ENCODE measurements around the gene INSR.

INSR gene

GRCh38 chr19:7258041-7258839 is 36.0 kb downstream of the INSR start:
- Histone ChIP-seq H3K27me3 (ENCODE audit: insufficient read depth, poor library complexity, severe bottlenecking) (no peaks in the 10 kb centered on the region), H3K4me3 (replicated peaks; ENCODE audit: insufficient read depth, low read length) (no peak overlapping the region), H3K27ac (replicated peaks) (no peak overlapping the region)
- no peak for DNase-seq (ENCODE audit: low read depth in 1 of 2, low spot score in 1 of 2)
- TF ChIP-seq SPI1 (IDR thresholded peaks at IDR 0.05; ENCODE audit: borderline replicate concordance, low read depth) (no peak), CTCF (IDR thresholded peaks at IDR 0.05; ENCODE audit: insufficient read depth, low read length) (no peak), GABPA (IDR thresholded peaks at IDR 0.05; ENCODE audit: low read depth) (no peak), REST (IDR thresholded peaks at IDR 0.05; ENCODE audit: insufficient replicate concordance, low read depth) (no peak), POLR2AphosphoS5 (IDR thresholded peaks at IDR 0.05; ENCODE audit: low read depth) (no peak)

GRCh38 chr19:7257148-7258040 is 36.8 kb downstream of the INSR start:
- Histone ChIP-seq H3K27me3 (ENCODE audit: insufficient read depth, poor library complexity, severe bottlenecking) (no peaks in the 10 kb centered on the region), H3K27ac (replicated peaks) (no peak overlapping the region), H3K4me3 (replicated peaks; ENCODE audit: insufficient read depth, low read length) (no peak overlapping the region)
- no peak for TF ChIP-seq REST (IDR thresholded peaks at IDR 0.05; ENCODE audit: insufficient replicate concordance, low read depth)
- TF ChIP-seq GABPA (IDR thresholded peaks at IDR 0.05; ENCODE audit: low read depth) = no peak
- no peak for TF ChIP-seq SPI1 (IDR thresholded peaks at IDR 0.05; ENCODE audit: borderline replicate concordance, low read depth)
- TF ChIP-seq POLR2AphosphoS5 (IDR thresholded peaks at IDR 0.05; ENCODE audit: low read depth) = no peak
- no peak for TF ChIP-seq CTCF (IDR thresholded peaks at IDR 0.05; ENCODE audit: insufficient read depth, low read length)
- DNase-seq (ENCODE audit: low read depth in 1 of 2, low spot score in 1 of 2) = peak in 1 of 2 experiments; percentile 50

- Histone ChIP-seq H3K27ac (replicated peaks) (no peak overlapping the region), H3K27me3 (ENCODE audit: insufficient read depth, poor library complexity, severe bottlenecking) (no peaks in the 10 kb centered on the region), H3K4me3 (replicated peaks; ENCODE audit: insufficient read depth, low read length) (no peak overlapping the region)
- DNase-seq (ENCODE audit: low read depth in 1 of 2, low spot score in 1 of 2) = no peak
- TF ChIP-seq REST (IDR thresholded peaks at IDR 0.05; ENCODE audit: insufficient replicate concordance, low read depth) = no peak
- no peak for TF ChIP-seq GABPA (IDR thresholded peaks at IDR 0.05; ENCODE audit: low read depth)
- TF ChIP-seq SPI1 (IDR thresholded peaks at IDR 0.05; ENCODE audit: borderline replicate concordance, low read depth) = no peak
- no peak for TF ChIP-seq CTCF (IDR thresholded peaks at IDR 0.05; ENCODE audit: insufficient read depth, low read length)
- TF ChIP-seq POLR2AphosphoS5 (IDR thresholded peaks at IDR 0.05; ENCODE audit: low read depth) = no peak
These were observed 38.6 kb downstream of the INSR start for GRCh38 chr19:7255631-7256030.
